ENCODE measurements around the gene TMCC1.
A peak's percentile ranks its signal among the peaks of the same experiment; 100 is the strongest.

Gene TMCC1

GRCh38 chr3:129793942-129794310 is 99.6 kb downstream of the TMCC1 start:
- POLR2A ChIA-PET = no interaction called here

GRCh38 chr3:129793319-129793718 is 100.2 kb downstream of the TMCC1 start:
- ChIA-PET CTCF (interaction anchor here (1.0 to 1.2 kb wide), 3 partner anchors 9 to 48 kb away, joined by 3 read pairs; no protein-coding TSS in a partner anchor), POLR2A (no interaction called here)
- 100% methylated on average over 1 of the region's 1 CpG for WGBS (ENCODE audit: insufficient coverage)
- Histone ChIP-seq H3K27me3 (replicated peaks in 2 of 5; ENCODE audit: control insufficient read depth in 4 of 5, insufficient read depth in 5 of 5, low read length in 4 of 5) (no peaks in the 10 kb centered on the region), H3K4me1 (ENCODE audit: control extremely low read depth in 1 of 4, control insufficient read depth in 4 of 4, insufficient read depth in 4 of 4, low read length in 3 of 4) (peaks cover 13 to 26% (median 23%) of the 10 kb centered on the region in 4 experiments), H3K36me3 (ENCODE audit: control insufficient read depth in 4 of 4, insufficient read depth in 4 of 4, low read length in 3 of 4) (no peaks in the 10 kb centered on the region), H3K9me3 (ENCODE audit: control extremely low read depth in 1 of 5, control insufficient read depth in 4 of 5, insufficient read depth in 2 of 5, low read depth in 1 of 5, low read length in 4 of 5) (no peaks in the 10 kb centered on the region), H3K27ac (ENCODE audit: insufficient read depth in 1 of 2, low read depth in 1 of 2, low read length in 2 of 2, poor library complexity in 1 of 2, severe bottlenecking in 2 of 2) (no peak overlapping the region), H3K4me3 (ENCODE audit: control insufficient read depth in 1 of 7, extremely low read depth in 1 of 7, insufficient read depth in 4 of 7, low read depth in 2 of 7, low read length in 6 of 7) (no peak overlapping the region)
- DNase-seq = no peak

More at GRCh38 chr3:129793942-129794310, 99.6 kb downstream of the TMCC1 start:
- no CpG with 5 or more reads among the region's 2 CpGs for WGBS (ENCODE audit: insufficient coverage)
- Histone ChIP-seq H3K27ac (ENCODE audit: insufficient read depth in 1 of 2, low read depth in 1 of 2, low read length in 2 of 2, poor library complexity in 1 of 2, severe bottlenecking in 2 of 2) (peak overlapping the region in 1 of 2 experiments; percentile 51), H3K4me3 (ENCODE audit: control insufficient read depth in 1 of 7, extremely low read depth in 1 of 7, insufficient read depth in 4 of 7, low read depth in 2 of 7, low read length in 6 of 7) (peak overlapping the region in 6 of 7 experiments; percentile 37 to 82 (median 54)), H3K9me3 (ENCODE audit: control extremely low read depth in 1 of 5, control insufficient read depth in 4 of 5, insufficient read depth in 2 of 5, low read depth in 1 of 5, low read length in 4 of 5) (no peaks in the 10 kb centered on the region), H3K36me3 (ENCODE audit: control insufficient read depth in 4 of 4, insufficient read depth in 4 of 4, low read length in 3 of 4) (no peaks in the 10 kb centered on the region), H3K4me1 (ENCODE audit: control extremely low read depth in 1 of 4, control insufficient read depth in 4 of 4, insufficient read depth in 4 of 4, low read length in 3 of 4) (peaks cover 13 to 26% (median 23%) of the 10 kb centered on the region in 4 experiments), H3K27me3 (replicated peaks in 2 of 5; ENCODE audit: control insufficient read depth in 4 of 5, insufficient read depth in 5 of 5, low read length in 4 of 5) (no peaks in the 10 kb centered on the region)
- CTCF ChIA-PET = interaction anchor here (1.0 to 1.9 kb wide), 4 partner anchors 9 to 49 kb away, joined by 3 to 4 read pairs (median 3); no protein-coding TSS in a partner anchor
- DNase-seq = peak; percentile 44 to 81 (median 72)

- no CpG with 5 or more reads among the region's 1 CpG for WGBS (ENCODE audit: insufficient coverage)
- Histone ChIP-seq H3K36me3 (ENCODE audit: control insufficient read depth in 4 of 4, insufficient read depth in 4 of 4, low read length in 3 of 4) (no peaks in the 10 kb centered on the region), H3K4me3 (ENCODE audit: control insufficient read depth in 1 of 7, extremely low read depth in 1 of 7, insufficient read depth in 4 of 7, low read depth in 2 of 7, low read length in 6 of 7) (no peak overlapping the region), H3K9me3 (ENCODE audit: control extremely low read depth in 1 of 5, control insufficient read depth in 4 of 5, insufficient read depth in 2 of 5, low read depth in 1 of 5, low read length in 4 of 5) (peaks cover 0 to 3% (median 0%) of the 10 kb centered on the region in 5 experiments), H3K4me1 (ENCODE audit: control extremely low read depth in 1 of 4, control insufficient read depth in 4 of 4, insufficient read depth in 4 of 4, low read length in 3 of 4) (no peaks in the 10 kb centered on the region), H3K27ac (ENCODE audit: insufficient read depth in 1 of 2, low read depth in 1 of 2, low read length in 2 of 2, poor library complexity in 1 of 2, severe bottlenecking in 2 of 2) (no peak overlapping the region), H3K27me3 (replicated peaks in 2 of 5; ENCODE audit: control insufficient read depth in 4 of 5, insufficient read depth in 5 of 5, low read length in 4 of 5) (no peaks in the 10 kb centered on the region)
- DNase-seq = no peak
- CTCF ChIA-PET = interaction anchor here (1.2 kb wide), 2 partner anchors 11 to 42 kb away, joined by 4 read pairs; no protein-coding TSS in a partner anchor
- POLR2A ChIA-PET = no interaction called here
Measured at GRCh38 chr3:129783470-129783869, 110.0 kb downstream of the TMCC1 start.

GRCh38 chr3:129778871-129779270 is 114.6 kb downstream of the TMCC1 start:
- Histone ChIP-seq H3K27me3 (replicated peaks in 2 of 5; ENCODE audit: control insufficient read depth in 4 of 5, insufficient read depth in 5 of 5, low read length in 4 of 5) (no peaks in the 10 kb centered on the region), H3K9me3 (ENCODE audit: control extremely low read depth in 1 of 5, control insufficient read depth in 4 of 5, insufficient read depth in 2 of 5, low read depth in 1 of 5, low read length in 4 of 5) (peaks cover 0 to 3% (median 0%) of the 10 kb centered on the region in 5 experiments), H3K4me3 (ENCODE audit: control insufficient read depth in 1 of 7, extremely low read depth in 1 of 7, insufficient read depth in 4 of 7, low read depth in 2 of 7, low read length in 6 of 7) (no peak overlapping the region), H3K36me3 (ENCODE audit: control insufficient read depth in 4 of 4, insufficient read depth in 4 of 4, low read length in 3 of 4) (peaks cover 0 to 2% (median under 1%) of the 10 kb centered on the region in 4 experiments), H3K4me1 (ENCODE audit: control extremely low read depth in 1 of 4, control insufficient read depth in 4 of 4, insufficient read depth in 4 of 4, low read length in 3 of 4) (no peaks in the 10 kb centered on the region), H3K27ac (ENCODE audit: insufficient read depth in 1 of 2, low read depth in 1 of 2, low read length in 2 of 2, poor library complexity in 1 of 2, severe bottlenecking in 2 of 2) (no peak overlapping the region)
- ChIA-PET CTCF (no interaction called here), POLR2A (no interaction called here)
- WGBS (ENCODE audit: insufficient coverage) = no CpG with 5 or more reads among the region's 2 CpGs
- no peak for DNase-seq

- Histone ChIP-seq H3K4me1 (ENCODE audit: control extremely low read depth in 1 of 4, control insufficient read depth in 4 of 4, insufficient read depth in 4 of 4, low read length in 3 of 4) (no peaks in the 10 kb centered on the region), H3K27me3 (replicated peaks in 2 of 5; ENCODE audit: control insufficient read depth in 4 of 5, insufficient read depth in 5 of 5, low read length in 4 of 5) (no peaks in the 10 kb centered on the region), H3K4me3 (ENCODE audit: control insufficient read depth in 1 of 7, extremely low read depth in 1 of 7, insufficient read depth in 4 of 7, low read depth in 2 of 7, low read length in 6 of 7) (no peak overlapping the region), H3K27ac (ENCODE audit: insufficient read depth in 1 of 2, low read depth in 1 of 2, low read length in 2 of 2, poor library complexity in 1 of 2, severe bottlenecking in 2 of 2) (no peak overlapping the region), H3K9me3 (ENCODE audit: control extremely low read depth in 1 of 5, control insufficient read depth in 4 of 5, insufficient read depth in 2 of 5, low read depth in 1 of 5, low read length in 4 of 5) (peaks cover 0 to 3% (median 0%) of the 10 kb centered on the region in 5 experiments), H3K36me3 (ENCODE audit: control insufficient read depth in 4 of 4, insufficient read depth in 4 of 4, low read length in 3 of 4) (peaks cover 0 to 2% (median under 1%) of the 10 kb centered on the region in 4 experiments)
- POLR2A ChIA-PET = no interaction called here
- WGBS (ENCODE audit: insufficient coverage) = 97% methylated on average over 4 of the region's 4 CpGs
- DNase-seq = no peak
- CTCF ChIA-PET = no interaction called here
Measured at GRCh38 chr3:129777806-129778205, 115.7 kb downstream of the TMCC1 start.

GRCh38 chr3:129775870-129776269 is 117.6 kb downstream of the TMCC1 start:
- Histone ChIP-seq H3K4me1 (ENCODE audit: control extremely low read depth in 1 of 4, control insufficient read depth in 4 of 4, insufficient read depth in 4 of 4, low read length in 3 of 4) (no peaks in the 10 kb centered on the region), H3K27me3 (replicated peaks in 2 of 5; ENCODE audit: control insufficient read depth in 4 of 5, insufficient read depth in 5 of 5, low read length in 4 of 5) (no peaks in the 10 kb centered on the region), H3K27ac (ENCODE audit: insufficient read depth in 1 of 2, low read depth in 1 of 2, low read length in 2 of 2, poor library complexity in 1 of 2, severe bottlenecking in 2 of 2) (no peak overlapping the region), H3K36me3 (ENCODE audit: control insufficient read depth in 4 of 4, insufficient read depth in 4 of 4, low read length in 3 of 4) (peaks cover 0 to 2% (median under 1%) of the 10 kb centered on the region in 4 experiments), H3K9me3 (ENCODE audit: control extremely low read depth in 1 of 5, control insufficient read depth in 4 of 5, insufficient read depth in 2 of 5, low read depth in 1 of 5, low read length in 4 of 5) (peaks cover 0 to 3% (median 0%) of the 10 kb centered on the region in 5 experiments), H3K4me3 (ENCODE audit: control insufficient read depth in 1 of 7, extremely low read depth in 1 of 7, insufficient read depth in 4 of 7, low read depth in 2 of 7, low read length in 6 of 7) (no peak overlapping the region)
- DNase-seq = no peak
- POLR2A ChIA-PET = no interaction called here
- CTCF ChIA-PET = no interaction called here
- WGBS (ENCODE audit: insufficient coverage) = 71% methylated on average over 1 of the region's 2 CpGs

GRCh38 chr3:129773691-129774663 is 119.5 kb downstream of the TMCC1 start:
- ChIA-PET CTCF (interaction anchor here (0.9 to 1.5 kb wide), 2 partner anchors 12 to 50 kb away, joined by 3 read pairs; no protein-coding TSS in a partner anchor), POLR2A (no interaction called here)
- no peaks in the 10 kb centered on the region for H3K4me1 ChIP-seq (ENCODE audit: control extremely low read depth in 1 of 4, control insufficient read depth in 4 of 4, insufficient read depth in 4 of 4, low read length in 3 of 4)
- H3K27ac ChIP-seq (ENCODE audit: insufficient read depth in 1 of 2, low read depth in 1 of 2, low read length in 2 of 2, poor library complexity in 1 of 2, severe bottlenecking in 2 of 2) = no peak overlapping the region
- peak in 1 of 3 donors; percentile 12 for DNase-seq
- H3K9me3 ChIP-seq (ENCODE audit: control extremely low read depth in 1 of 5, control insufficient read depth in 4 of 5, insufficient read depth in 2 of 5, low read depth in 1 of 5, low read length in 4 of 5) = peaks cover 0 to 3% (median 0%) of the 10 kb centered on the region in 5 experiments
- no peak overlapping the region for H3K4me3 ChIP-seq (ENCODE audit: control insufficient read depth in 1 of 7, extremely low read depth in 1 of 7, insufficient read depth in 4 of 7, low read depth in 2 of 7, low read length in 6 of 7)
- no peaks in the 10 kb centered on the region for H3K27me3 ChIP-seq (replicated peaks in 2 of 5; ENCODE audit: control insufficient read depth in 4 of 5, insufficient read depth in 5 of 5, low read length in 4 of 5)
- peaks cover 0 to 2% (median under 1%) of the 10 kb centered on the region in 4 experiments for H3K36me3 ChIP-seq (ENCODE audit: control insufficient read depth in 4 of 4, insufficient read depth in 4 of 4, low read length in 3 of 4)
